ENCODE measurements around the gene FRMD4A. TPM values are rescaled to one million over a fixed set of nuclear protein-coding genes. Genes with fewer than 3 reads are reported as not detected.

Gene FRMD4A
- total and polyA plus RNA-seq, 2 of the 4 experiments (the other 2 are of a cell fraction), result 30.3 to 68.8 TPM

DNA sequence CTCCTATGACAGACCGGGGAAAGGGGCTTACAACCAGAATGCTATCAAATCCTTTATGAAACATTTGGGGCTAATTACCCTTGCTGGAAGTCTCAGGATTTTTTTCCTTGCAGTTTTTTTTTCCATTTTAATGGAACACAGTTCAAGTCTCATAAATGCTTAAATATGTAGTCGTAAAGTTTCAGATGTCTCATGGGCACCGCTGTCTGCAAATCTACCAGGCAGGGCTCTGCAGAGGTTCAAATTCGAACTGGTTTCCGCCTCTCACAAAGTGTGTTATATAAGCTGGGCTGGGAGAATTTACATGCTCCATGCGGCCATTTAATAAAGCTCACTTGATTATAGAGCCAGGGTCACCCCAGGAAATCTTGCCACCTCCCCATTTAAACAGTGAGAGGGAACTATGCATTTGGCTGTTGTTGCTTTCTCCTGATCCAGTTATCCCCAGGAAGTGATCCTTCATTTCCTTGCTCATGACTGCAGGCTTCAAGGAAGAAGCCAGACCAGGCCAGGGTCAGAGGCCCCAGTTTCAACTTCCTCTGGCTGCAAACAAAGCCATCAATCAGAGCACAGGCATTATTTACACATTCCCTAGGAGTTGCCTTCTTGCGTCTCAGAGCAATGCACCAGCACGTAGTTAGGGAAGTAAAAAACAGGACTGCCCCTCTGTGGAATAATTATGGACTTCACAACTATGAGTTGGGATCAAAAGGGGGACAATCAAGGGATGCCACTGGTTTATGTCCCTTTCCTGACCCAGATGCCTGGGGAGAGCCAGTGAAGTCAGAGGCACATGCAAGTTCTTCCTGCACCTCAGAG, 385.1 kb downstream of the FRMD4A start:
- Histone ChIP-seq H3K23ac (ENCODE audit: low read depth, low read length) (peak overlapping the region; percentile 71; the same call in 1 of the 2 replicates), H3K4me3 (ENCODE audit: insufficient read depth, low read depth, low read length) (no peak overlapping the region), H4K8ac (ENCODE audit: low read depth in 2 of 2, low read length in 2 of 2) (peak overlapping the region; percentile 3 to 64), H2AK9ac (replicated peaks; ENCODE audit: low read depth, low read length, poor library complexity) (no peak overlapping the region), H2AK5ac (ENCODE audit: low read depth, low read length) (peak overlapping the region; percentile 64; the same call in 1 of the 2 replicates), H3K4me2 (ENCODE audit: low read depth, low read length) (peak overlapping the region; percentile 34; the same call in 1 of the 2 replicates), H3K14ac (replicated peaks; ENCODE audit: low read depth, low read length) (peak overlapping the region; percentile 18), H2BK15ac (ENCODE audit: low read depth, low read length) (peak overlapping the region; percentile 96; the same call in 1 of the 3 replicates), H3K56ac (ENCODE audit: extremely low read depth, insufficient read depth, low read length) (no peak overlapping the region; the same call in 1 of the 2 replicates), H2AFZ (replicated peaks; ENCODE audit: low read length, poor library complexity) (peak overlapping the region; percentile 15), H2BK20ac (ENCODE audit: low read depth, low read length) (peak overlapping the region; percentile 74; the same call in 1 of the 2 replicates), H3K4me1 (ENCODE audit: control insufficient read depth, insufficient read depth, low read length) (peaks cover 18% of the 10 kb centered on the region), H3K9me3 (ENCODE audit: control insufficient read depth, insufficient read depth, low read length) (no peaks in the 10 kb centered on the region), H3K27ac (ENCODE audit: insufficient read depth, low read length) (no peak overlapping the region), H4K20me1 (ENCODE audit: insufficient read depth, low read length) (no peaks in the 10 kb centered on the region), H3K27me3 (ENCODE audit: control insufficient read depth, insufficient read depth, low read length) (no peaks in the 10 kb centered on the region), H3K4ac (ENCODE audit: low read depth, low read length) (peak overlapping the region; percentile 67), H3K36me3 (ENCODE audit: control insufficient read depth, insufficient read depth, low read length) (no peaks in the 10 kb centered on the region), H4K5ac (ENCODE audit: low read depth, low read length) (peak overlapping the region; percentile 37; the same call in 1 of the 2 replicates), H3K9me1 (ENCODE audit: insufficient read depth, low read length) (peaks cover 15% of the 10 kb centered on the region), H3K18ac (ENCODE audit: low read depth, low read length) (peak overlapping the region; percentile 39), H3K9ac (ENCODE audit: low read depth, low read length) (no peak overlapping the region), H3K79me1 (ENCODE audit: low read depth in 1 of 2, low read length in 2 of 2) (peaks cover 0 to 17% of the 10 kb centered on the region in 2 experiments; a peak in 2 of 4 replicates), H2BK5ac (ENCODE audit: low read depth, low read length, poor library complexity, severe bottlenecking) (no peak overlapping the region), H2BK120ac (ENCODE audit: low read depth, low read length) (peak overlapping the region; percentile 66; the same call in 1 of the 2 replicates), H4K91ac (ENCODE audit: insufficient read depth, low read depth, low read length) (peak overlapping the region; percentile 68)
- dilution Hi-C loops (cut with HindIII; ENCODE audit: low sequenced_read_pairs, unreplicated experiment), result no loop called here
- DNase-seq (peak; percentile 63), ATAC-seq (ENCODE audit: low read depth) (peak; percentile 60)
- CTCF ChIA-PET, result no interaction called here
- intact Hi-C loops (cut with micrococcal nuclease), result no loop called here
- 50% methylated on average over 2 of the region's 8 CpGs; no CpG with 5 or more reads in 1 of the 2 experiments for WGBS, 2 experiments (ENCODE audit: extremely low coverage in 2 of 2, insufficient read length in 1 of 2)
- BruUV-seq (replicated peaks), result no TSS peak
- POLR2A ChIA-PET (ENCODE audit: unreplicated experiment), result interaction anchor here (0.5 kb wide), 1 partner anchor 54 kb away, joined by 6 read pairs; no protein-coding TSS in a partner anchor
- in situ Hi-C loops (cut with MboI; ENCODE audit: low sequenced_read_pairs), result no loop called here
- TF ChIP-seq RAD21 (IDR thresholded peaks at IDR 0.05; ENCODE audit: low read length) (no peak), NFE2L2 (IDR thresholded peaks at IDR 0.05; ENCODE audit: low read depth, low read length) (no peak), MXI1 (IDR thresholded peaks at IDR 0.05; ENCODE audit: borderline replicate concordance, low read depth, low read length) (no peak), BHLHE40 (IDR thresholded peaks at IDR 0.05; ENCODE audit: low read depth, low read length) (no peak), POLR2A (IDR thresholded peaks at IDR 0.05; ENCODE audit: low read depth, low read length) (no peak), MAFK (IDR thresholded peaks at IDR 0.05; ENCODE audit: low read depth, low read length) (no peak), FOS (IDR thresholded peaks at IDR 0.05; ENCODE audit: low read depth, low read length) (no peak), SMC3 (IDR thresholded peaks at IDR 0.05; ENCODE audit: low read depth, low read length) (no peak), CEBPB (IDR thresholded peaks at IDR 0.05; ENCODE audit: low read depth, low read length) (no peak), CHD1 (IDR thresholded peaks at IDR 0.05; ENCODE audit: low read depth, low read length) (no peak), RCOR1 (IDR thresholded peaks at IDR 0.05; ENCODE audit: insufficient replicate concordance, low read length) (no peak)
- TF ChIP-seq, protein P1, sequence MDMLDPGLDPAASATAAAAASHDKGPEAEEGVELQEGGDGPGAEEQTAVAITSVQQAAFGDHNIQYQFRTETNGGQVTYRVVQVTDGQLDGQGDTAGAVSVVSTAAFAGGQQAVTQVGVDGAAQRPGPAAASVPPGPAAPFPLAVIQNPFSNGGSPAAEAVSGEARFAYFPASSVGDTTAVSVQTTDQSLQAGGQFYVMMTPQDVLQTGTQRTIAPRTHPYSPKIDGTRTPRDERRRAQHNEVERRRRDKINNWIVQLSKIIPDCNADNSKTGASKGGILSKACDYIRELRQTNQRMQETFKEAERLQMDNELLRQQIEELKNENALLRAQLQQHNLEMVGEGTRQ (IDR thresholded peaks at IDR 0.05; ENCODE audit: low read depth, low read length), result no peak
- TF ChIP-seq, protein P2, sequence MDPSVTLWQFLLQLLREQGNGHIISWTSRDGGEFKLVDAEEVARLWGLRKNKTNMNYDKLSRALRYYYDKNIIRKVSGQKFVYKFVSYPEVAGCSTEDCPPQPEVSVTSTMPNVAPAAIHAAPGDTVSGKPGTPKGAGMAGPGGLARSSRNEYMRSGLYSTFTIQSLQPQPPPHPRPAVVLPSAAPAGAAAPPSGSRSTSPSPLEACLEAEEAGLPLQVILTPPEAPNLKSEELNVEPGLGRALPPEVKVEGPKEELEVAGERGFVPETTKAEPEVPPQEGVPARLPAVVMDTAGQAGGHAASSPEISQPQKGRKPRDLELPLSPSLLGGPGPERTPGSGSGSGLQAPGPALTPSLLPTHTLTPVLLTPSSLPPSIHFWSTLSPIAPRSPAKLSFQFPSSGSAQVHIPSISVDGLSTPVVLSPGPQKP (IDR thresholded peaks at IDR 0.05; ENCODE audit: borderline replicate concordance, low read depth, low read length), result no peak
- TF ChIP-seq, protein P3, sequence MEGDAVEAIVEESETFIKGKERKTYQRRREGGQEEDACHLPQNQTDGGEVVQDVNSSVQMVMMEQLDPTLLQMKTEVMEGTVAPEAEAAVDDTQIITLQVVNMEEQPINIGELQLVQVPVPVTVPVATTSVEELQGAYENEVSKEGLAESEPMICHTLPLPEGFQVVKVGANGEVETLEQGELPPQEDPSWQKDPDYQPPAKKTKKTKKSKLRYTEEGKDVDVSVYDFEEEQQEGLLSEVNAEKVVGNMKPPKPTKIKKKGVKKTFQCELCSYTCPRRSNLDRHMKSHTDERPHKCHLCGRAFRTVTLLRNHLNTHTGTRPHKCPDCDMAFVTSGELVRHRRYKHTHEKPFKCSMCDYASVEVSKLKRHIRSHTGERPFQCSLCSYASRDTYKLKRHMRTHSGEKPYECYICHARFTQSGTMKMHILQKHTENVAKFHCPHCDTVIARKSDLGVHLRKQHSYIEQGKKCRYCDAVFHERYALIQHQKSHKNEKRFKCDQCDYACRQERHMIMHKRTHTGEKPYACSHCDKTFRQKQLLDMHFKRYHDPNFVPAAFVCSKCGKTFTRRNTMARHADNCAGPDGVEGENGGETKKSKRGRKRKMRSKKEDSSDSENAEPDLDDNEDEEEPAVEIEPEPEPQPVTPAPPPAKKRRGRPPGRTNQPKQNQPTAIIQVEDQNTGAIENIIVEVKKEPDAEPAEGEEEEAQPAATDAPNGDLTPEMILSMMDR (conservative IDR thresholded peaks at IDR 0.05; ENCODE audit: low read depth, low read length), result no peak

Data from IMR-90 (cell line).